Measurements from ENCODE around the gene VRK3. TPM values are rescaled to one million over a fixed set of nuclear protein-coding genes. Genes with fewer than 3 reads are reported as not detected.
"Not testable (repeated sequence)": the region's sequence is repeated elsewhere in the genome, so short reads cannot be mapped to it uniquely, and the experiment has no call there.

The VRK3 gene, protein sequence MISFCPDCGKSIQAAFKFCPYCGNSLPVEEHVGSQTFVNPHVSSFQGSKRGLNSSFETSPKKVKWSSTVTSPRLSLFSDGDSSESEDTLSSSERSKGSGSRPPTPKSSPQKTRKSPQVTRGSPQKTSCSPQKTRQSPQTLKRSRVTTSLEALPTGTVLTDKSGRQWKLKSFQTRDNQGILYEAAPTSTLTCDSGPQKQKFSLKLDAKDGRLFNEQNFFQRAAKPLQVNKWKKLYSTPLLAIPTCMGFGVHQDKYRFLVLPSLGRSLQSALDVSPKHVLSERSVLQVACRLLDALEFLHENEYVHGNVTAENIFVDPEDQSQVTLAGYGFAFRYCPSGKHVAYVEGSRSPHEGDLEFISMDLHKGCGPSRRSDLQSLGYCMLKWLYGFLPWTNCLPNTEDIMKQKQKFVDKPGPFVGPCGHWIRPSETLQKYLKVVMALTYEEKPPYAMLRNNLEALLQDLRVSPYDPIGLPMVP
- total RNA-seq: 23.9 and 25.5 TPM in 2 replicates

DNA sequence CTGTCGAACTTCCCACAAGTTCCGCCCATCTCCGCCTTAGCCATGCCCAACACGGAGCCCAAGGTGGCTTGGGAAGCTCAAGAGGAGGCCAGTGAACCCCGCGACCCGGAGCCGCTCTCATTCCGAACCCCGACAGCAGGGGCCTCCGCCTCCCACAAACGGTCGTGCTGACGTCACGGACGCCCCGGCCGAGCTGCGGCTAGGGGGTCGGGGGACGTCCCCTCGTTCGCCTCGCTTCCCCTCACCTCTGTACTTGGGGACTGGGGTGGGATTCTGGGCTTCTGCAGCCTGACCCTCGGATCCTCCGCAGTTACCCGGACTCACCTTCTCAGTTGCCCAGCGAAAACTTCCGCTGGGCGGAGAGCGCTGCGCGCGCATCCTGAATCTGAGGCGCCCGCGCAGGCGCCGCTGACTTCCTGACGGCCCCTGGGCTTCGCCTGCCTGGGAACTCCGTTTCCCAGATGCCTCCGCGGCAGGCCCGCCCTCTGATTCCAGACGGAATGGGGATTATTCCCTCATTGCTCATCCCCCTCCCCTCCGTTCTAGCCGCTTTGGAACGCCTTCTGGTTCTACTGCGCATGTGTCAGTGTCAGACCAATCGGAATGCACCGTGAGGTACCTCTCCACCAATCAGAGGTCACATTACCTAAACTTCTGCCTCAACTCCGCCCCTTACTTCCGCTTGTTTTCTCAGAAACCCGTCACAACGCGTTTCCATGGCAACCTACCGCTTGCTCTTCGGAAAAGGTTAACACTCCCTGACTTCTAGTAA lies at the start of gene VRK3:
VRK3 (minus strand) TSS at position 351 of the 772 bp plus-strand sequence. CDS start 9,210 bp downstream, outside the sequence.
- peak; percentile 100 for DNase-seq

DNA sequence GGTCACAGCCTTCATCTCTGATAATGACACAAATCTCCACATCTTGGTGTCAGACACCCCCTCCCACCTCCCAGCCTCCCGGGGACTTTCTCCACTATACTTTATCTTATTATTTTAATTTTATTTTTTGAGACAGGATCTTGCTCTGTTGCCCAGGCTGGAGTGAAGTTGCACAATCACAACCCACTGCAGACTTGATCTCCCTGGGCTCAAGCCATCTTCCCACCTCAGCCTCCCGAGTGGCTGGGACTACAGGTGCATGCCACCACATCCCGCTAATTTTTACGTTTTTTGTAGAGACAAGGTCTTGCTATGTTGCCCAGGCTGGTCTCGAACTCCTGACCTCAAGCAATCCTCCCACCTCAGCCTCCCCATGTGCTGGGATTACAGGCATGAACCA lies 43.2 kb upstream of the VRK3 start:
- DNase-seq: not testable (repeated sequence)

DNA sequence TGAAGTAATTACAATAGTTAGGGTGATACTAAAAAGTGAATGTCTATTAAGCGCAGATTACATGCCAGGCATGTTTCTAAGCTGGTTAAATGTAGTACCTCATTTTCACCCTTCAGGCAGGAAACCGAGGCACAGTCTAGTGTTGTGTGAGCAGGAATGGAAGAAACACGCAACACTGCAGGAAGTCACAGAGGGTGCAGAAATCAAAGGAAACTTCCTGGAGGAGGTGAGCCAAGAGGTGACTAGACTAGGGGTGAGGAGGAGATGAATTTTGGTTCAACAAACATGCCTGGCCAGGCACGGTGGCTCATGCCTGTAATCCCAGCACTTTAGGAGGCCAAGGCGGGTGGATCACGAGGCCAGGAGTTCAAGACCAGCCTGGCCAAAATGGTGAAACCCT lies 42.4 kb upstream of the VRK3 start:
- DNase-seq: no peak

DNA sequence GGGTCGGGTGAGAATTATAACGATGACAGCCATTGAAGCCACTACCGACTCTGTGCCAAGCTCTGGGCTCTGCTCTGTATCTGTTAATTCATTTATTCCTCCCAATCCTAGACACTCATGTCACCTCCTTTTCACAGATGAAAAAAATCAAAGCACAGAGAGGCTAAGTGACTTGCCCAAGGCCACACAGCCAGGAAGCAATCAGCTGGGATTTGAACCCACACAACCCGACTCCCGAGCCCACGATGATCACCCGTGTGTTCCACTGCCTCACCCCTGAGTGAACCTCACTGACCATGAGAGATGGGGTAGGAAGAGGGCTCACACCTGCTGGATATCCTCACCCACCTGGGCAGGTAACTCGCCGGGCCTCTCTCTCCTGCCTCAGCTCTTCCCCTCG lies 40.8 kb upstream of the VRK3 start:
- DNase-seq: no peak

DNA sequence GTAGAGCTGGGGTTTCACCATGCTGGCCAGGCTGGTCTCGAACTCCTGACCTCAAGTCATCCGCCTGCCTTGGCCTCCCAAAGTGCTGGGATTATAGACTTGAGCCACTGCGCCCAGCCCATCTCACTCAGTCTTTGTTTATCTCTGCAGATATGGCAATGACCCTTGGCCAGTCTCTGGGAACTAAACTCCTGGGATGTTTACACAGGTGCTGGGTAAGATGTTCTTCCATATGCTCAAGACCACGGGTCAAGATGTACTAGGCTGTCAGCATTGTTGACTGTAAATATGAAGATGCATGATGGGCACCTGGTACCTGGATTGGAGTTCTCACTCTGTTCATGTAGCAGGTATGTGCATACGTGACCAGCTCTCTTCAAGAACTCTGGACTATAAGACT lies 36.5 kb upstream of the VRK3 start:
- no peak for DNase-seq

DNA sequence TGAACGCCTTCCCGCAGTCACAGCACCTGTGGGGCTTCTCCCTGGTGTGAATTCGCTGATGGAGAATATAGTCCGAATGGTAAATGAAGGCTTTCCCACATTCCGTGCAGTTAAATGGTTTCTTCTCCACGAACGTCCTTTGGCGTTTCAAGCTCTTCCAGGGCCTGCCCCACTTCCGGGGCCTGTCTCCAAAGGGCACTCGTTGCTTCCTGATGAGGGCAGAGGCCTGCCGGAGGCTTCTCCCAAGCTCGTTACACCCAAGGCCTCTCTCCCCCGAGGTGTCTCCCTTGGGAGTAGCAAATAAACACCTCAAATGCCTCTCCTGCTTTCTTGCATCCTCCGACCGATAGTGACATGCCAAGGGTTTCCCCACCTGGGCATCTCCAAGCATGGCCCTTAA lies 34.9 kb upstream of the VRK3 start:
- no peak for DNase-seq

DNA sequence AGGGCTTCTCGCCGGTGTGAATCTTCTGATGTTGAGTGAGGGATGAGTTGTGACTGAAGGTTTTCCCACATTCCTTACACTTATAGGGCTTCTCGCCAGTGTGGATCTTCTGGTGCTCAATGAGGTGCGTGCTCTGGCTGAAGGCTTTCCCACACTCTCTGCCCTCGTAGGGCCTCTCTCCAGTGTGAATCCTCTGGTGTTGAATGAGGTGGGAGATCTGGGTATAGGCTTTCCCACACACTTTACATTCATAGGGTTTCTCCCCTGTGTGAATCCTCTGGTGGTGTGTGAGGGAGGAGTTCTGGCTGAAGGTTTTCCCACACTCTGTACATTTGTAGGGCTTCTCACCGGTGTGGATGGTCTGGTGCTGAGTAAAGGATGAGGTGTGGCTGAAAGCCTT lies 33.9 kb upstream of the VRK3 start:
- DNase-seq: no peak

DNA sequence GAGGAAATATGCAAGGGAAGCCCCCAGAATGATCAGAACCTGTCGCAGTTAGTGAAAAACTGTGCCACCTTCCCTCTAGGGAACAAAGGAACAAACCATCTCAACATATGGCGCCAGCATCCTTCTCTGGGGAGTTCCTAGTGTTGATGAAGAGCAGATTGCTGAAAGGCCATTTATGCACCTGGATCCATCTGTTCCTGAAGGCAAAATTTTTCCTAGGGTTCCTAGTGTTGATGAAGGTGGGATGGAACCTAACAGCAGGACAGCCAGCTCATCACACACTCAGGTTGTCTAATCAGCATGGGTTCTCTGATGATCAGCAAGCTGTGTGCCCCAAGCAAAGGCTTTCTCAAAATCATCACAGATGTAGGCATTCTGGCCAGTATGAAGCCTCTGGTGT lies 33.3 kb upstream of the VRK3 start:
- DNase-seq: no peak

DNA sequence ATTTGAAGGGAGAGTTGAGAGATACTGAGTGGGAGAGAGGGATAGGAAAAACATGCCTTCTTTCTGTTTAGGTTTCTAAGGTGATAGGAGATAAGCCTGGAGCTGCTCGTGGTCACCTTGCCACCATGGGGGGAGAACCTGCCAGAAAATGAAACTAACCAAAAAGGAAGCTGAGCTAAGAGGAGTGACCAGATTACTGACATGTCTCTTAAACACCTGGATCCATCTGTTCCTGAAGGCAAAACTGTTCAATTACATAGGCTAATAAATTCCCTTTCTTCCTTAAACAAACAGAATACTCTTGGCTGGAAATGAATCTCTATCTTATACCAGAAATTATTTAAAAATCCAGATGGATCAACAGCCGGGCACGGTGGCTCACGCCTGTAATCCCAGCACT lies 27.9 kb upstream of the VRK3 start:
- DNase-seq: no peak

DNA sequence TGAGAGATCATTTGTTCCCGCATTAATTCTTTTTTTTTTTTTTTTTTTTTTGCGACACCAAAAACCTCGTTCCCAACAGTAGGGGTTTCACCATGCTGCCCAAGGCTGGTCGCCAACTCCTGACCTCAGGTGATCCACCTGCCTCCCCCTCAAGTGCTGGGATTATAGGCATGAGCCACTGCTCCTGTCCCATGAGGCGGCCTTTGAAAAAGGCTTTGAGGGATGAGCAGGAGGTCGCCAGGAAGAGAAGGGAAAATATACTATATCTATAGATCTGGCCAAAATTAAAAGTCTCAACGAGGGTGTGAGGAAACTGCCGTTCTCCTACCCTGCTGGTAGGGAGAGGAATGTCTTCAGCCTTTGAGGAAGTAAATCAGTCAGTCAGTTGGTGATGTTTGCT lies 26.8 kb upstream of the VRK3 start:
- DNase-seq: no peak

DNA sequence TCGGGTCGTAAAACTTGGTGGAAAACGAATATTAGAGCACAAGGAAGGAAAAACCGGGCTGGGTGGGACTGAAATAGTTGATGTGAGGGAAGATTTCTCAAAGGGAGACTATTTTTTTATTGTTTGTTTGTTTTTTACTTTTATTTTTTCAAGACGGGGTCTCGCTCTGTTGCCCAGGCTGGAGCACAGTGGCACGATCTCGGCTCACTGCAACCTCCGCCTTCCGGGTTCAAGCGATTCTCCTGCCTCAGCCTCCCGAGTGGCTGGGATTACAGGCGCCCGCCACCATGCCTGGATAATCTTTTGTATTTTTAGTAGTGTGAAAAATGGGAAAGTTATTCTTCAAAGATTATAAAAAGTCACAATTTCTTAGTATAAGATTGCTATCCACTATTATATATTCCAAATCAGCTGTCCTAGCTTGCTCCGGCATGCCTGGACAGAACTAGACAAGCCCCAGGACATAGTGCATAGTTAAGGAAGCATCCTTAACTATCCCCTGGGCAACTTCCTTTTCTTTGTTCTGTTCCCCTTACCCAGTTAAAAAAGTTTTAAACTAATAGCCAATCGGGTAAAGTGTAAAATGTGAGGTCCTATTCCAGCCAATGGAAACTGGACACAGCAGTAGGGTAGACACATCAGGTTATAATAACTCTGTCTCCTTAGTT lies 26.2 kb upstream of the VRK3 start:
- DNase-seq: not testable (repeated sequence)

DNA sequence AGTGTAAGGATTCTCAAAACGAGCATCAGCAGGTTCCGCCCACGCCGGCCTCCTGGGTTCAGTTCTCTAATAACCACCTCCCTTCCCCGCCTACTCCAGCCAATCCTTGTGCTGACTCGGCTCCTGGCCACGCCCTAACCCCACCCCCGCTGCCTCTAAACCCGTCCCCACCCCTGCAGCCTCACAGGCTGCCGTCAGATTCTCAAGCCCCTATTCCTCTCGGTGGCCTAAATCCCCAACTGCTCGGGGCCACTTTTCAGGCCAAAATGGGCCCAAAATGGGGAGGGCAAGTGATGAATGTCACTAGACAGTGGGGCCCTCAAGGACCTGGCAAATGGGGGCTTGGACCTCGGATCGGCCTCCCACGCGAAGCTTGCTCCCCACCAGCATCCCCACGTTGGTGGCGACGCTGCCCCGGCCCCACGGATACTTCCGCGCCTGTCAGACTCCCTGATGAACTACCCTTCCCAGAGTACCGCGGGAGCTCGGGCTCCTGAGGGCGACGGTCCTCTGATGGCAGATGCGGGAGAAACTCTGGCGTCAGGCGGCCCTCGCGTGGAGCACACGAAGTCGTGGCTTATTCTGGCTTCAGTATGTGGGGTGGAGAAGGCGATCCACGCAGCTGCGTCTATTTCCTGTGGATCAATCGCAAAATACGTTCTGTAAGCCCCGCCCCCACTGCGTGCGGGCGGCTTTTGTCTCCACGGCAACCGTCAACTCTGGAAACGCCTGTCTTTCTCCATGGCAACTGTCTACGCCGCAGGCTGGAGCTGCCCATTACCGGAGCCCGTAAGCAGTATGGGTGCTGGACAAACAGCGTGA lies 25.4 kb upstream of the VRK3 start:
- peak; percentile 76 for DNase-seq

DNA sequence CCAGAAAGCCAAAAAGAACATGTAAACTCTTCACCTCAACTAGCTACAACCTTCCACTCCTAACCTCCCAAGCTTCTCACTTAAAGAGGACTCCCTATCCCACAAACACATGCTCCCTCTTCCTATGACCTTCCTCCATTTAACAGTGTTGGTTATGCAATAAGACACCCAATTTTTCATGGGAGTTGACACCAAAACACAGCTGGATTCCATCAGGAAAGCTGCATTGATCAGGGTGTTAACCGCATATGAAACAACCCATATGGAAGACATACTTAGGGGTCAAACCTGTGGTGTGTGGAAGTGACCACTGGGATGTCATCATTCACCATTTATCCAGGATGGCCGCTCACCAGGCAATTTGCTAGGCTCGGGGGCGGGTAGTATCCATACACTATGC lies 22.5 kb upstream of the VRK3 start:
- DNase-seq: no peak

DNA sequence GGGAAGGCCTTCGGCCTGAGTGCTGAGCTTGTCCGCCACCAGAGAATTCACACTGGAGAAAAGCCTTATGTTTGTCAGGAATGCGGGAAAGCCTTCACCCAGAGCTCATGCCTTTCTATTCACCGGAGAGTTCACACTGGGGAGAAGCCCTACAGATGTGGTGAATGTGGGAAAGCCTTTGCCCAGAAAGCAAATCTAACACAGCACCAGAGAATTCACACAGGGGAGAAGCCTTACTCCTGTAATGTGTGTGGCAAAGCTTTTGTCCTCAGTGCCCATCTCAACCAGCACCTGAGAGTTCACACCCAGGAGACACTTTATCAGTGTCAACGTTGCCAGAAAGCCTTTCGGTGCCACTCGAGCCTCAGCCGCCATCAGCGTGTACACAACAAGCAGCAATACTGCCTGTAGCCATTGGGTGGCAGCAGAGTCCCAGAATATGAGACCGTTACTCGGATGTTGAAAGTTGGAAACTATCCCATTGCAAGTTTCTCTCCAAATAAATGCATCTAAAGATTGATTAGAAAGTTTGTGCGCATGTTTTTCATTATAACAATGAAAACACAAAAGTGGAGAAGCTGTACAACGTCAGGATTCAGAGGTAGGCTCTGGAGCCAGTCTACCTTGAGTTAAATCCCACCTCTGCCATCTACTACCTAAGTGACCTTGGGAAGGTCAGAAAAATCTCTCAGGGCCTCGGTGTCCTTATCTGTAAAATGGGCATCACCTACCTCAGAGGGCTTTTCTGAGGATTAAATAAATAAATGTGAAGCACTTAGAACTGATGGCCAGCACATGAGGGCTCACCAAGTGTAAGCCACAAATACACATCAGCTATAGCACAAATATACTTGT lies 21.7 kb upstream of the VRK3 start:
- DNase-seq: no peak

DNA sequence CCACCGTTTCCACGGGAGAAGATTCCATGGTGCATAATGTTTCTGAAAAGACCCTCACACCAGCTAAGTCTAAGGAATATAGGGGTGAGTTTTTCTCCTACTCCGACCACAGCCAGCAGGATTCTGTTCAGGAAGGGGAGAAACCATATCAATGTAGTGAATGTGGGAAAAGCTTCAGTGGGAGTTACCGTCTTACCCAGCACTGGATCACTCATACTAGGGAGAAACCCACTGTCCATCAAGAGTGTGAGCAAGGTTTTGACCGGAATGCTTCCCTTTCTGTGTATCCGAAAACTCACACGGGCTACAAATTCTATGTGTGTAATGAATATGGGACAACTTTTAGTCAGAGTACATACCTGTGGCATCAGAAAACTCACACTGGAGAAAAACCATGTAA lies 19.8 kb upstream of the VRK3 start:
- DNase-seq: no peak

DNA sequence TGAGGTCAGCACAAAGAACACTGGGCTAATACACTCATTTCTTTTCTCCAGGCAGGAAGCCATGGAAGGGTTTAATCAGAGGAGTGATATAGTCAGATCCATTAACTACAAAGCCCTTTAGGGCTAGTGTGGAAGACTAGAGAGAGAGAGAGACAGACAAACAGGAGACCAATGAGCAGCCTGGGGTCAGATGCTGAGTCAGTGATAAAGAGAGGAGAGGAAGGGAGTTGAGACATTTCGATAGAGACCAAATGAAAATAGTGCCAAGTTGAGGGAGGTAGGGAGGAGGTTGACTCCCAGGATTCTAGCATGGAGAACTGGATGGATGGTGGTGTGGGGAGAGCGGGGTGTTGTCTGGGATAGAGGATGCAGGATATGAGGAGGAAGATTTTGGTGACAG lies 18.8 kb upstream of the VRK3 start:
- DNase-seq: no peak

DNA sequence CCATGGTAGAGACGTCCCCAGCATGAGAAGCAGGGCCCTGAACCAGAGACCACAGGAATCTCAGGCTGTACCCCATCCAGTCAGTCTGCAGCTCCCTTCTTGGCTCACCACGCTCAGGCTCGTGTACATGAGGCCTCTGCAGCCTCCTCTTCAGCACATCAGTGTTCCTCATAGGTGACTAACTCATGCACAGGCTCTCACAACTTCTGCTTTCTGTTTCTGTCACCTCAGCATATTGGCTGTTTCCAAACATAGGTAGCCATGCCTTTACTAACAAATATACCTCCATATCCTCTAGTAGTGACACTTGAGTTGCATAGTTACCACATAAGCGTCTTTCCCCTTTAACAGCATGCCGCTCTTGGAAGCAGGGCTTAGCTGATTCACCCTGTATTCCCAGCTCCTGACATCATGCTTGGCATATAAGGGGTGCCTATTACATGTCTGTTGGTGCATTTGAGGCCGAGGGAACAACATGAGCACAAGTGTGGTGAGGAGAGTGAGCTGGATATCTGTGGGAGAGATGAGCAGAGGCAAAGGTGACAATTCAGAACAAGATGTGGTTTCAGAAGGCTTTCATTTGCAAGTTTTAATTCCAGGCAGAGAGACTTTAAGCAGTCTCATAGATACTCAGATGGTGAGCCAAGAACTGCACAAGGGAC lies 17.3 kb upstream of the VRK3 start:
- no peak for DNase-seq

DNA sequence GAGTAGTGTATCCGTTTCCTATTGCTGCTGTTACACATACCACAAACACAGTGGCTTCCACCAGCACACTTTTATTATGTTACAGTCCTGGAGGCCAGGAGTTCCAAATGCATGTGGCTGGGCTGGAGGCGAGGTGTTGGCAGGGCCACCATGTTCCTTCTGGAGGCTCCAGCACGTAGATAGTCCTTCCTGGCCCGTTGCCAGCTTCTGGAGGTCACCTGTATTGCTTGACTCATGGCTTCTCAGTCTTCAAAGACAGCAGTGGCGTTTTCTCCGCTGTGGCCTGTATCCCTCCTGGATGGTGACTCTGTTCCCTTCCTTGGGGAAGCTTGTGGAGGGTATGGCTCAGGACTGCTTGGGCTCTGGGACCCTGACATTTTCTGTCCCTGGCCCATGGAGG lies 15.8 kb upstream of the VRK3 start:
- no peak for DNase-seq

DNA sequence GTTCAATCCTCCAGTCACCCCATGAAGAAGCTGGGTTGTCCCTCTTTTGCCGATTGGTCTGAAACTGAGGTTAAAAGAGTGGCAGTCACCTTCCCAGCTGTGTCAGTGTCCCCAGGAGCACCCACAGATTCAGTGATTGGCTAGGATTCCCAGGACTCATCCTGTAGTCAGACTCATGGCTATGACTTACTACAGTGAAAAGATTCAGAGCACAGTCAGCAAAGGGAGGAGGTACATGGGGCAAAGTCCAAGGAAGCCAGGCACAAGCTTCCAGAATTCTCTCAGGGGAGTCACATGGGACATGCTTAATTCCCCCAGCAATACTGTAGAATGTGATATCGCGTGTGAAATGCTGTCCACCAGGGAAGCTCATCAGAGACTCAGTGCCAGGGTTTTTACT lies 14.8 kb upstream of the VRK3 start:
- DNase-seq: no peak

DNA sequence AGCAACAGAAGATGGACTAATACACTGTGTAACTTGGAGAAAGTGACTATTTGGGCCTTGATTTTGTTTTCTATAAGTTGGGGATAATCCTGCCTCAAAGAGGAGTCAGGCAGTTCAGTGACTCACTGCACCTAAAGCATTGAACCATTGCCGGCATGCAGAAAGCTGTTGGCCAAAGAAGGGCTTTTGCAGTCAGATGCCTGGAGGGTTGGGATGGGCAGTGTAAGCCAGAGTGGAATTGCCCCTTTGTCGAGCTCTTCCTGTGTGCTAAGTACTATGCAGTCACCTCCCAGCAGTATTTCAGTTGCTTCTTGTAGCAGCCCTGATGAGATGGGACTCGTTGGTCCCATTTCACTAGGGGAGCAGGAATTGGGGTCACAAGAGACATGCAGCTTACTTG lies 11.7 kb upstream of the VRK3 start:
- DNase-seq: no peak

DNA sequence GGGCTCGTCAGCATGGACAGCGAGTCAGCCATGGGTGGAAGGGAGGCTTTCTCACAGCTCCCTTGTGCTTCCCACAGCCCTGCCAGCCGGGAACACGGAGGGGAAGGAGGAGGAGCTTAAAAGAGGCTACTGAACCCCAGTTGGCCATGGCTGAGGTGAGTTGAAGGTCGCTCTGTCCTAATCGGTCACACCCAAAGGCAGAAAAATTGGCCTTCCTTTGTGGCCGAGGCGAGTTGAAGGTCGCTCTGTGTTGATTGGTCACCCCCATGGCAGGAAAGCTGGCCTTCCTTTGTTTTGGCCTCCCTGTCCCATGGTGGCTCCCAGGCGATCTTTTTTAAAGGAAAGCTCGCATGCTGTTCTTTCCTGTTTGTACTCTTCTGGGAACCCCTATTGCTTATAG lies 5.8 kb upstream of the VRK3 start:
- no peak for DNase-seq
